NCI-H748 (cell line): Measurements from ENCODE around the gene RASSF10.

Experiments used
- DNase-seq: peaks from one replicate; lab custom pipeline; 2025; ENCODE audit not compliant: unreplicated experiment; lab: John Stamatoyannopoulos, UW

Gene RASSF10

GRCh38 chr11:13008625-13009475 lies at the start of gene RASSF10:
TSS of gene RASSF10 (plus strand) at chr11:13009316. CDS start at chr11:13009577, 261 bp downstream.
- DNase-seq = peak; percentile 95

- peak; percentile 41 for DNase-seq
These were observed 47.5 kb upstream of the RASSF10 start for GRCh38 chr11:12961615-12962014.

GRCh38 chr11:12962306-12962705 lies 46.8 kb upstream of the RASSF10 start:
- no peak for DNase-seq

GRCh38 chr11:12963051-12963450 lies 46.1 kb upstream of the RASSF10 start:
- no peak for DNase-seq

- peak; percentile 82 for DNase-seq
These were observed 45.2 kb upstream of the RASSF10 start for GRCh38 chr11:12963792-12964536.

- DNase-seq = no peak
These were observed 44.5 kb upstream of the RASSF10 start for GRCh38 chr11:12964650-12965049.

GRCh38 chr11:12966002-12966401 lies 43.1 kb upstream of the RASSF10 start:
- no peak for DNase-seq

- no peak for DNase-seq
These were observed 41.0 kb upstream of the RASSF10 start for GRCh38 chr11:12968101-12968500.

- no peak for DNase-seq
These were observed 40.3 kb upstream of the RASSF10 start for GRCh38 chr11:12968826-12969225.

GRCh38 chr11:12971955-12972354 lies 37.2 kb upstream of the RASSF10 start:
- DNase-seq = no peak

GRCh38 chr11:12973528-12974181 lies 35.5 kb upstream of the RASSF10 start:
- no peak for DNase-seq

- DNase-seq = no peak
These were observed 33.9 kb upstream of the RASSF10 start for GRCh38 chr11:12975195-12975594.

- DNase-seq = peak; percentile 97
These were observed 29.0 kb upstream of the RASSF10 start for GRCh38 chr11:12979928-12980689.

- DNase-seq = no peak
These were observed 27.2 kb upstream of the RASSF10 start for GRCh38 chr11:12981676-12982522.

- DNase-seq = no peak
These were observed 25.8 kb upstream of the RASSF10 start for GRCh38 chr11:12983336-12983735.

GRCh38 chr11:12986194-12986898 lies 22.8 kb upstream of the RASSF10 start:
- DNase-seq = no peak

GRCh38 chr11:12989428-12990161 lies 19.5 kb upstream of the RASSF10 start:
- peak; percentile 57 for DNase-seq

- DNase-seq = no peak
These were observed 19.0 kb upstream of the RASSF10 start for GRCh38 chr11:12990162-12990480.

GRCh38 chr11:12991426-12991825 lies 17.7 kb upstream of the RASSF10 start:
- no peak for DNase-seq
